HG03103 (cell line): ENCODE measurements around the gene ZNF343.
A peak's percentile ranks its signal among the peaks of the same experiment; 100 is the strongest.

Experiments used
- ATAC-seq: cut with Tn5 transposase; IDR thresholded peaks from one replicate; pipeline ENCODE4 v1.9.1; 2021; ENCODE audit warnings: low read depth; ENCODE audit not compliant: unreplicated experiment

The ZNF343 gene

GRCh38 chr20:2475850-2476741 is 32.6 kb downstream of the ZNF343 start:
- ATAC-seq = no peak

DNA sequence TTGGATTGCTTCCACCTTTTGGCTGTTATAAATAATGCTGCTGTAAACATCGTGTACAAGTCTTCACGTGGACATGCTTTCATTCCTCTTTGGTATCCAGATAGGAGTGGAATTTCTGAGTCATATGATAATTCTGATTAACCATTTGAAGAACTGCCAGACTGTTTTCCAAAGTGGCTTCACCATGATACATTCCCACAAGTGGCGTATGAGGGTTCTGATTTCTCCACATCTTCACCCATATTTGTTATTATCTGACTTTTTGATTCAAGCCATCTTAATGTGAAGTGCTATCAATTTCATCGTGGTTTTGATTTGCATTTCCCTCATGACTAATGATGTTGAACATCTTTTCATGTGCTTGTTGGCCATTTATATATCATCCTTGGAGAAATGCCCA is 35.2 kb downstream of the ZNF343 start:
- ATAC-seq = no peak

DNA sequence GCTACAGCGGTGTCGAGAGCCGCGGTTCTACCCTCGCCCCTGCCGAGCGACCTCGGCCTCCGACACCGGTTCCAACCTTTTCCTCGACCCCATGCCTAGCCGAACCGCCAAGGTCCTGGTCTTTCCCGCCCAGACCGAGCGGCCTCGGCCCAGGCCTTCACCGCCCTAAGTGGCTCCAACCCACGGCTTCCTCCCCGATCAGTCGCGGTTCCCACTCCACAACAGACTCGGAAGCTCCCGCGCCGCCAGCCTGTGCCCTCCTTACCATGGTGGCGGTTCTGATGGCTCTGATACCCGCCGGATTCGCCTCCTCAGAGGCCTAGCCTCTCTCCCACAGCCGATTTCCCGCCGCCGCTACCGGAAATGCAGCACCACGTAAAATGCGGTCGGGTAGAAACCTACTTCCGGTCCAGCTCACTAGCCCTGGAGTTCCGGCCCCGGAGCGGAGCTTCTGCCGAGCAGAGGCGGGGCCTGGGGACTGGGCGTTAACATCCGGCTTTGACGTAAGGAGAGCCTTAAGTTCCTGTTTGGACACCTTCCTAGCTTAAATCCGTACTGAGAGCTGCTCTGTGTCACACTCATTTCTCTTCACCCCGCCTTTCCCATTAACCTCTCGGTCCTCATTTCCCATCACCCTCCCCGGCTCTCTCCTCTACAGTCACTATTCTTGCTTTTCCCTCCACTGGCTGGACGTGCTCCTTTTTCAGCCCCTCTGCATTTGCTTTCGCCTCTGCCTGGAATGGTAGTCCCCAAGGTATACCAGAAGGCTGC is 38.1 kb downstream of the ZNF343 start, which contains the start of gene SNRPB:
Gene SNRPB, minus strand, starts transcription at position 367 of the 771 bp plus-strand sequence. Its CDS starts 99 bp downstream, at position 268.
- peak; percentile 95 for ATAC-seq

GRCh38 chr20:2469991-2470422 is 38.7 kb downstream of the ZNF343 start:
- ATAC-seq = no peak

- no peak for ATAC-seq
Observed at GRCh38 chr20:2468581-2469407, 39.9 kb downstream of the ZNF343 start.

GRCh38 chr20:2467412-2467811 is 41.3 kb downstream of the ZNF343 start:
- ATAC-seq = no peak

- ATAC-seq = no peak
Observed at GRCh38 chr20:2465100-2465499, 43.6 kb downstream of the ZNF343 start.

DNA sequence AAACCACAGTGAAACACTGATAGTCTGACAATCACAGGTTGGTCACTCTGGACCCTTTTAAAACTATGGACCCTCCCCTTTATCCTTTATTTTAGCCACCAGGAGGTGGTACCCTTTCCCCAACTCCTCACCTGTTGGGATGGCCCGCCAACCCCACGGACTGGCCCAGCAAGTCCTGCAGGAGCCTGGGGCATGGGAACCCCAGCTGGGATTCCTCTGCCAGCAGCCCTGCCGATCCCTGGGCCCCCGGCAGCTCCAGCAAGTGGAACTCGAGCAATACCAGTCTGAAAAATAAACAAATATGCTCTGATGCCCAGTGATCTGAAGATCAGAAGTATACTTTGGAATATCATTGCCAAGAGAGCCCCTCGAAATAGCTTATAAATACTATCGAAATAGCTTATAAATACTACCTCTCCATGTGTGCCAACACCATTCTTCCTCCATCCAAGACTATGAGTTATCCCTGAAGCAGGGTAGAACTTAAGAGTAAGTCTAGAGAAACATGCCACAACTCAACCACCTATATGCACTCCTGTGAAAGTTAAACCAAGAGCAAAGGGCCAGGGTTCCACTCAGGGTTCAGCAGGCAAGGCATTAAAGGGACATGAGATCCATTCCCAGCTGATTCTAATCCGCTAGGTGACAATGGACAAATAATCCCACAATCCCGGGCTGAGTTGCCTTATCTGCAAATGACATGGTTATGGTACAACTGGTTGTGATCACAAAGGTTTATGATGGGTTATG is 44.9 kb downstream of the ZNF343 start:
- no peak for ATAC-seq

- no peak for ATAC-seq
Observed at GRCh38 chr20:2462484-2462883, 46.2 kb downstream of the ZNF343 start.

DNA sequence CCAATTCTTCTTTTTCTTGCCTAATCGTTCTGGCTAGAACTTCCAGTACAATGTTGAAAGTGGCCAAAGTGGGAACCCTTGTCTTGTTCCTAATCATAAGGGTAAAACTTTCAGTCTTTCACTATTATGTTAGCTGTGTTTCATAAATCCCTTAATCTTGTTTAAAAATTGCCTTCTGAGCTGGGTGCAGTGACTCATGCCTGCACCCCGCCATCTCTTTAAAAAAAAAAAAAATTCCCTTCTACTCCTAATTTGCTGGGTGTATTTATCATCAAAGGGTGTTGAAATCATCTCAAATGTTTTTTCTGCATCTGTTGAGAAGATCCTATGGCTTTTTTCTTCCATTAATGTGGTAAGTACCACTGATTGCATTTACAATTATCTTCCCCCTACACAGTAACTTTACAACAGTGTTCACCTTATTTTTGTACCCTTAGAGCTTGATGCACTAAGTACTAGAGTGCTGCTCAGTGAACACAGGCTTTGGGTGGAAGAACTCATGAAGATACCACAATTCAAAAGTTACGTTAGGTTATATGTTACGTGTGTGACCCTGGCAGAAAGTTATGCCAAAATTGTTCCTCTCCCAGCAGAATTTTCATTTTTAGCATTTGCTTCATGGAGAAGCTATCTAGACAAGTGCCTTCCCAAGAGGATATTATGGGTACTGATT is 47.8 kb downstream of the ZNF343 start:
- no peak for ATAC-seq

- no peak for ATAC-seq
Observed at GRCh38 chr20:2459981-2460751, 48.5 kb downstream of the ZNF343 start.

DNA sequence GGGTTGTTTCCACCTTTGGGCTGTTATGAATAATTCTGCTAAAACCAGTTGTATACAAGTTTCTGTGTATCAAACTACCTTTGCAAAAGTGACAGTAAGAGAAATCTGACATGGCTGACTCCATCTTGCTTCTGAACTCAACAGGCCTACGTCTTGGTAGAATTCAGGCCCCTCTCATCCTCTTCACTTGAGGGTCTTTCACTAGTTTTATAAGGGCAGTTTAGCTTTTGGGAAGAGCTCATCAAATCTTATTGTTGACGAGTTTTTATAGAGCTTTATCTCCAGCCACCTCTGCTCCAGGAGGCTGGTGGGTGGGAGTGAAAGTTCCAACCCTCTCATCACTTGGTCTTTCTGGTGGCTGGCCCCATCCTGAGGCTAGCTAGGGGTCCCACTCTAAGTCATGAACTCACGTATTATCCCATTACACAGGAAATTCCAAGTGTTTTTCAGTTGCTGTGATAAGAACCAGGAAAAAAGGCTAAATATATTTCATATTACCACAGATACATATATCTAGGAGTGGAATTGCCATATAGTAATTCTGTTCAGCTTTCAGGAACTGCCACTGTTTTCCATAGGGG is 49.7 kb downstream of the ZNF343 start:
- ATAC-seq = no peak

DNA sequence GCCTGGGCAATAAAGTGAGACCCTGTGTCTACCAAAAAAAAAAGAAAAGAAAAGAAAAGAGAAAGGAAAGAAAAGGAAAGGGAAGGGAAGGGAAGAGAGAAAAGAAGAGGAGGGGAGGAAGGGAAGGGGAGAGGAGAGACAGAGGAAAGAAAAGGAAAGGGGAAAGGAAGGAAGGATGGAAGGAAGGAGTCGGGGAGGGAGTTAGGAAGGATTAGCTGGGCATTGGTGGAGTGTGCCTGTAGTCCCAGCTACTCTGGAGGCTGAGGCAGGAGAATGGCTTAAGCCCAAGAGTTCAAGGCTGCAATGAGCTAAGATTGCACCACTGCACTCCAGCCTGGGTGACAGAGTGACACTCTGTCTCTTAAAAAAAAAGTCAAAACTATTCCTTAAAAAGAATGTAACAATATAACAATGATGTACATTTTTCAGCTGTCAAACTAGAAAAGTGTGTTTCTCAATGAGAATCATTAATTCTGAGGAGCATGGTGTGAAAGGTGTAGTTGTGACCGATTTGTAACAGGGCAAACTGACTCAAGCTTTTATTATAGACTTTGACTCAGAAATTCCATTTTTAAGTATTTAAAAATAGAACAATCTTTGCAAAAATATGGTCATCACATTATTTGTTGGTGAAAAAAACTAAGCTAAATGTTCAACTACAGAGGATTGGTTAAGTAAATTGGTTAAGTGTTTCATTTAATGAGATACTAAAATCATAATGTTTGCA is 52.8 kb downstream of the ZNF343 start:
- no peak for ATAC-seq

DNA sequence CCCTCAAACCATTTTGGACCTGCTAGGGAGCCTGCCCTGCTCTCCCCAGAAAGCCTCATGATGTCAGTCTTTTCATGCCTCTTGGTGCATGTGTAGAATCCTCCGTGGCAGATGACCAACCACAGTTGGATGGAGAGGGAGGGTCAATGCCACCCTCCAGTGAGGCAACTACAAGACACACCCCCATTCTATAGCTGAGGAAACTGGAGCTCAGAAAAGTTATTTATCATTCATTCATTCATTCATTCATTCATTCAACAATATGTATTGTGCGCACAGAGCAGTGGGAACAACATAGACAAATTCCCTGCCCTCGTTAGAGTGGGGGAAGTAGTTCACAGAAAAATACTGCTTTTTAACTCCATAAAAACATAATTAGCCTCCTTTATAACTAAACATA is 54.9 kb downstream of the ZNF343 start:
- no peak for ATAC-seq

DNA sequence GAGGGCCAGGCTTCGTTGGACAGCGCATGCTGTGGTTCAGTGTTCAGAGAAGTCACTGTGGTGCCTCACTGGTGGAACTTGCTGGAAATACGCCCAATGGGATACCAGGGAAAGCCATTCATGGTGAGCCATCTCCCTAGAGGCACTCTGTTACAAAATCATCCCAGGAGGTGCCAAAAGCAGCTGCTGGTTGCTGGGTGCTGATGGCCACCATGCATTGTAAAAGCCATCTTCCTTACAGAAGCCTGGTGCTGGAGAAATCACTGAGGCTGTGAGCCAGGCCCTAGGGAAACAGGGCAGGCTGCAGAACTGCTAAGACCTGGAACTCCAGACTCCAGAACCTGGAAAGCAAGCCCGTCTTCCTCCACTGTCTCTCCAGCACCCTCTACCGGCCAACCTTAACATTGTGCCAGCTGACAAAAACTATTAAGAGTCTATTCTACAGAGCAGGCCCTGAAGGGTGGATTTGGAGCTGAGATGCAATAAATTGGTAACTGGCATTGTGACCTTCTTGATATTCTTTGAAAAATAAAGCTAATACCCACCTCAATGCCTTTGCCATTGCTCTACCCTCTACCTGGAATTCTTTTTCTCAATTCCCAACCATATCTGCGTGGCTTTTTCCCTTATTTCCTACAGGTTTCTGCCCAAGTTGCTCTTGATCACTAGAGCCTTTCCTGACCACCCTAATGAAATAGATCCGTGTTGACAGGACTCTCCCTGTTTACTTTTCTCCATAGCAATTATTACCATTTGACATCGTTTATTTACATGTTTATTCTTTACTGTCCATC is 56.6 kb downstream of the ZNF343 start:
- no peak for ATAC-seq

GRCh38 chr20:2451422-2451821 is 57.3 kb downstream of the ZNF343 start:
- no peak for ATAC-seq

- no peak for ATAC-seq
Observed at GRCh38 chr20:2449386-2449785, 59.3 kb downstream of the ZNF343 start.
